Natural killer cell (primary cell): ENCODE measurements around the gene FZD2. TPM values are rescaled to one million over a fixed set of nuclear protein-coding genes. Genes with fewer than 3 reads are reported as not detected.

ENCODE experiments used
- ATAC-seq, 3 donors: fragments of 150-1000 bp in 2 of 3; fragments of 200-7000 bp in 1 of 3; cut with Tn5 transposase; 1 replicate in 1 of 3; 2 replicates in 2 of 3; pipeline ENCODE4 v1.10.0; 2021; ENCODE audit warnings: mild to moderate bottlenecking in 2 of 3, moderate library complexity in 2 of 3
- DNase-seq, 2 donors: peaks; one replicate each; pipeline versions ENCODE4 v3.0.0 to v3.0.0-alpha.2; 2013 to 2021; ENCODE audit warnings: mixed read lengths in 1 of 2
- H3K27ac ChIP-seq: one replicate; pipeline ENCODE4 v1.5.1; 2013; ENCODE audit warnings: mild to moderate bottlenecking, low read length
- H3K27me3 ChIP-seq: one replicate; pipeline ENCODE4 v1.6.1; 2013; ENCODE audit warnings: low read length; ENCODE audit not compliant: control insufficient read depth, insufficient read depth
- H3K36me3 ChIP-seq: one replicate; pipeline ENCODE4 v1.6.1; 2013; ENCODE audit warnings: low read length; ENCODE audit not compliant: control insufficient read depth, insufficient read depth
- H3K4me1 ChIP-seq: one replicate; pipeline ENCODE4 v1.6.1; 2013; ENCODE audit warnings: low read length; ENCODE audit not compliant: control insufficient read depth, insufficient read depth
- H3K4me3 ChIP-seq: one replicate; pipeline ENCODE4 v1.5.1; 2013; ENCODE audit warnings: low read length
- H3K9me3 ChIP-seq: one replicate; pipeline ENCODE4 v1.6.1; 2013; ENCODE audit warnings: low read length; ENCODE audit not compliant: control insufficient read depth, insufficient read depth
- H3K27ac Mint-ChIP-seq, 2 donors: one replicate each; pipeline ENCODE4 v1.8.0; 2022; ENCODE audit warnings: mild to moderate bottlenecking in 2 of 2, mixed read lengths in 2 of 2, moderate library complexity in 1 of 2
- H3K27me3 Mint-ChIP-seq, 2 donors: one replicate each; pipeline ENCODE4 v1.8.0; 2022; ENCODE audit warnings: low read depth in 2 of 2, mixed read lengths in 2 of 2
- H3K36me3 Mint-ChIP-seq: one replicate; pipeline ENCODE4 v1.8.0; 2022; ENCODE audit warnings: mixed read lengths
- H3K4me1 Mint-ChIP-seq, 2 donors: one replicate each; pipeline ENCODE4 v1.8.0; 2022; ENCODE audit warnings: mixed read lengths in 2 of 2
- H3K4me3 Mint-ChIP-seq: one replicate; pipeline ENCODE4 v1.8.0; 2022; ENCODE audit warnings: mild to moderate bottlenecking, moderate library complexity, mixed read lengths
- H3K9me3 Mint-ChIP-seq, 2 donors: one replicate each; pipeline ENCODE4 v1.8.0; 2022; ENCODE audit warnings: mixed read lengths in 2 of 2
- CTCF ChIP-seq: fragments of 200-600 bp; IDR thresholded peaks from one replicate; pipeline ENCODE4 v1.8.0; 2022; ENCODE audit warnings: antibody characterized with exemption
- WGBS: methylation state at CpG from one replicate; pipeline ENCODE4 v1.1.7; 2013; ENCODE audit warnings: missing lambda C conversion rate; ENCODE audit not compliant: insufficient coverage; 5-methylcytosine and 5-hydroxymethylcytosine counted together
- intact Hi-C: fragments of 100-400 bp; cut with micrococcal nuclease; formaldehyde crosslinking; loops from one replicate; pipeline ENCODE4 v1.14.2; 2022
- total RNA-seq, 4 donors: library from RNA; stranded (reverse); fragments of 120-200 nt in 1 of 4; gene quantifications; one replicate each; pipeline versions ENCODE4 v1.2.3 to v1.2.4, GENCODE V29; 2013 to 2022

The FZD2 gene
- total RNA-seq, 3 donors from 2014 or later (not counting 1 experiment from before 2014, with no cell fraction given) = 0.27 to 0.55 (median 0.33) TPM

- H3K4me3 Mint-ChIP-seq = no peak overlapping the region
- Histone ChIP-seq H3K36me3 (no peaks in the 10 kb centered on the region), H3K27me3 (no peaks in the 10 kb centered on the region), H3K27ac (no peak overlapping the region), H3K4me1 (peaks cover 3% of the 10 kb centered on the region), H3K4me3 (no peak overlapping the region), H3K9me3 (no peaks in the 10 kb centered on the region)
- no peaks in the 10 kb centered on the region for H3K36me3 Mint-ChIP-seq
- H3K27me3 Mint-ChIP-seq = peaks cover 13 to 17% of the 10 kb centered on the region in 2 donors
- H3K4me1 Mint-ChIP-seq = no peaks in the 10 kb centered on the region
- H3K27ac Mint-ChIP-seq = no peak overlapping the region
- DNase-seq = no peak
- intact Hi-C loops = no loop called here
- H3K9me3 Mint-ChIP-seq = no peaks in the 10 kb centered on the region
- no peak for ATAC-seq
- WGBS = 81% methylated on average over 6 of the region's 6 CpGs
- no peak for TF ChIP-seq CTCF
These were observed 7.6 kb upstream of the FZD2 start for GRCh38 chr17:44549686-44550085.

GRCh38 chr17:44552361-44552760, 4.9 kb upstream of the FZD2 start:
- H3K27me3 ChIP-seq = peaks cover 2% of the 10 kb centered on the region
- Mint-ChIP-seq H3K4me1 (peaks cover 9 to 17% of the 10 kb centered on the region in 2 donors), H3K36me3 (no peaks in the 10 kb centered on the region), H3K27ac (no peak overlapping the region), H3K27me3 (peaks cover 14 to 17% of the 10 kb centered on the region in 2 donors), H3K4me3 (no peak overlapping the region), H3K9me3 (no peaks in the 10 kb centered on the region)
- no peak for DNase-seq
- H3K4me1 ChIP-seq = peaks cover 17% of the 10 kb centered on the region
- H3K4me3 ChIP-seq = no peak overlapping the region
- no peaks in the 10 kb centered on the region for H3K9me3 ChIP-seq
- intact Hi-C loops = no loop called here
- 88% methylated on average over 9 of the region's 9 CpGs for WGBS
- no peak for TF ChIP-seq CTCF
- H3K36me3 ChIP-seq = no peaks in the 10 kb centered on the region
- no peak for ATAC-seq
- no peak overlapping the region for H3K27ac ChIP-seq

- DNase-seq (no peak), ATAC-seq (no peak)
- no peaks in the 10 kb centered on the region for H3K36me3 Mint-ChIP-seq
- TF ChIP-seq CTCF = no peak
- Histone ChIP-seq H3K9me3 (no peaks in the 10 kb centered on the region), H3K4me1 (peaks cover 28% of the 10 kb centered on the region), H3K36me3 (no peaks in the 10 kb centered on the region), H3K4me3 (no peak overlapping the region), H3K27ac (no peak overlapping the region), H3K27me3 (peaks cover 4% of the 10 kb centered on the region)
- peaks cover 19 to 38% of the 10 kb centered on the region in 2 donors for H3K4me1 Mint-ChIP-seq
- WGBS = 72% methylated on average over 5 of the region's 5 CpGs
- H3K27ac Mint-ChIP-seq = no peak overlapping the region
- peaks cover 27 to 29% of the 10 kb centered on the region in 2 donors for H3K27me3 Mint-ChIP-seq
- peak overlapping the region; percentile 64 for H3K4me3 Mint-ChIP-seq
- intact Hi-C loops = no loop called here
- no peaks in the 10 kb centered on the region for H3K9me3 Mint-ChIP-seq
These were observed 2.2 kb upstream of the FZD2 start for GRCh38 chr17:44555099-44555498.

- H3K4me3 ChIP-seq = peak overlapping the region; percentile 74
- ATAC-seq (peak; percentile 40 to 47 (median 46)), DNase-seq (peak; percentile 18 to 44)
- no peak for TF ChIP-seq CTCF
- H3K4me1 ChIP-seq = peaks cover 28% of the 10 kb centered on the region
- no peaks in the 10 kb centered on the region for H3K9me3 ChIP-seq
- H3K27ac ChIP-seq = peak overlapping the region; percentile 67
- H3K27me3 ChIP-seq = peaks cover 4% of the 10 kb centered on the region
- intact Hi-C loops = loop anchor here (2.0 kb wide), 1 partner anchor 433 kb away; the partner anchor contains the start of gene HDAC5
- H3K9me3 Mint-ChIP-seq = no peaks in the 10 kb centered on the region
- peaks cover 32 to 38% of the 10 kb centered on the region in 2 donors for H3K27me3 Mint-ChIP-seq
- peak overlapping the region; percentile 68 to 88 for H3K27ac Mint-ChIP-seq
- peak overlapping the region; percentile 98 for H3K4me3 Mint-ChIP-seq
- no peaks in the 10 kb centered on the region for H3K36me3 Mint-ChIP-seq
- no peaks in the 10 kb centered on the region for H3K36me3 ChIP-seq
- under 1% methylated on average over 22 of the region's 28 CpGs for WGBS
- peaks cover 19 to 39% of the 10 kb centered on the region in 2 donors for H3K4me1 Mint-ChIP-seq
These were observed 985 bp upstream of the FZD2 start for GRCh38 chr17:44556166-44556831.
